Left lung (tissue), 10 donors: ENCODE results near the gene SDCBP2. TPM values are rescaled to one million over a fixed set of nuclear protein-coding genes. Genes with fewer than 3 reads are reported as not detected.
A peak's percentile ranks its signal among the peaks of the same experiment; 100 is the strongest.

Experiments
- ATAC-seq: fragments of 200-7000 bp; cut with Tn5 transposase; one replicate; pipeline ENCODE4 v1.9.1; 2020; ENCODE audit warnings: moderate library complexity
- DNase-seq, 4 donors: peaks; one replicate each; pipeline ENCODE4 v3.0.0-alpha.2; 2013 to 2020
- H3K27ac ChIP-seq, 2 donors: fragments of 200-600 bp; sonication (generic) in 1 of 2; one replicate each; pipeline versions ENCODE4 v1.5.0 to v1.8.0; 2020 to 2021
- H3K27me3 ChIP-seq, 2 donors: fragments of 200-600 bp; sonication (generic) in 1 of 2; one replicate each; pipeline versions ENCODE4 v1.5.0 to v1.8.0; 2020 to 2021
- H3K36me3 ChIP-seq, 2 donors: fragments of 200-600 bp; sonication (generic) in 1 of 2; one replicate each; pipeline versions ENCODE4 v1.5.0 to v1.8.0; 2020 to 2021
- H3K4me1 ChIP-seq, 2 donors: fragments of 200-600 bp; one replicate each; pipeline ENCODE4 v1.8.0; 2021
- H3K4me3 ChIP-seq, 2 donors: fragments of 200-600 bp; sonication (generic) in 1 of 2; one replicate each; pipeline versions ENCODE4 v1.5.0 to v1.8.0; 2020 to 2021; ENCODE audit warnings: mild to moderate bottlenecking in 1 of 2
- H3K9me3 ChIP-seq, 2 donors: fragments of 200-600 bp; sonication (generic) in 1 of 2; one replicate each; pipeline versions ENCODE4 v1.5.0 to v1.8.0; 2020 to 2021
- CTCF ChIP-seq, 2 donors: fragments of 200-600 bp; sonication (generic) in 1 of 2; IDR thresholded peaks; one replicate each; pipeline versions ENCODE4 v1.5.0 to v1.8.0; 2021; ENCODE audit warnings: antibody characterized with exemption in 2 of 2
- intact Hi-C, 2 donors: fragments of 100-400 bp; cut with DNase I; formaldehyde crosslinking; loops; one replicate each; pipeline versions ENCODE4 v1.11.2 to v1.14.2; 2022
- polyA plus RNA-seq, 6 donors: library from polyadenylated mRNA; unstranded; fragments of 120-200 nt; gene quantifications; one replicate each; pipeline ENCODE4 v1.2.1, GENCODE V29; 2013; ENCODE audit not compliant: insufficient read length in 6 of 6
- total RNA-seq, 2 donors: library from RNA; stranded (reverse); fragmentation: NEBNext Ultra II Directional; extraction: Animal tissue kit (Norgen Biotek cat#: 25700); gene quantifications; one replicate each; pipeline ENCODE4 v1.2.1, GENCODE V29; 2021
- donor health status: DM: no; HTN: yes; CAD: no.
- donor health status: DM: no; HTN: no; CAD: no.

Gene SDCBP2
- total and polyA plus RNA-seq, 8 donors, result 1.8 to 21.5 (median 3.1) TPM

GRCh38 chr20:1299522-1299921, 29.4 kb downstream of the SDCBP2 start:
- Histone ChIP-seq H3K4me3 (no peak overlapping the region), H3K27me3 (no peaks in the 10 kb centered on the region), H3K9me3 (no peaks in the 10 kb centered on the region), H3K36me3 (peaks cover 0 to 3% of the 10 kb centered on the region in 2 donors), H3K4me1 (peaks cover 0 to 3% of the 10 kb centered on the region in 2 donors), H3K27ac (peak overlapping the region in 1 of 2 donors; percentile 13)
- DNase-seq, result no peak
- ATAC-seq, result peak; percentile 23
- peak in 1 of 2 donors; percentile 21 for TF ChIP-seq CTCF (IDR thresholded peaks at IDR 0.05)
- intact Hi-C loops, result no loop called here

GRCh38 chr20:1298888-1299511, 29.9 kb downstream of the SDCBP2 start:
- no peak for TF ChIP-seq CTCF (IDR thresholded peaks at IDR 0.05)
- DNase-seq, result peak in 1 of 4 donors; percentile 43
- no peaks in the 10 kb centered on the region for H3K9me3 ChIP-seq
- no peaks in the 10 kb centered on the region for H3K27me3 ChIP-seq
- H3K27ac ChIP-seq, result peak overlapping the region in 1 of 2 donors; percentile 13
- intact Hi-C loops, result no loop called here
- H3K36me3 ChIP-seq, result peaks cover 0 to 3% of the 10 kb centered on the region in 2 donors
- H3K4me1 ChIP-seq, result peaks cover 0 to 3% of the 10 kb centered on the region in 2 donors
- ATAC-seq, result peak; percentile 70
- H3K4me3 ChIP-seq, result no peak overlapping the region

- ATAC-seq, result no peak
- TF ChIP-seq CTCF (IDR thresholded peaks at IDR 0.05), result no peak
Observed at GRCh38 chr20:1298166-1298565, 30.8 kb downstream of the SDCBP2 start.

GRCh38 chr20:1297486-1297885, 31.5 kb downstream of the SDCBP2 start:
- no peak overlapping the region for H3K27ac ChIP-seq
- H3K4me3 ChIP-seq, result no peak overlapping the region
- peaks cover 0 to 3% of the 10 kb centered on the region in 2 donors for H3K36me3 ChIP-seq
- DNase-seq (no peak), ATAC-seq (no peak)
- H3K27me3 ChIP-seq, result no peaks in the 10 kb centered on the region
- TF ChIP-seq CTCF (IDR thresholded peaks at IDR 0.05), result no peak
- intact Hi-C loops, result no loop called here
- H3K4me1 ChIP-seq, result peaks cover 0 to 3% of the 10 kb centered on the region in 2 donors
- no peaks in the 10 kb centered on the region for H3K9me3 ChIP-seq

More at GRCh38 chr20:1298166-1298565, 30.8 kb downstream of the SDCBP2 start:
- Histone ChIP-seq H3K4me1 (peaks cover 0 to 3% of the 10 kb centered on the region in 2 donors), H3K4me3 (no peak overlapping the region), H3K27me3 (no peaks in the 10 kb centered on the region), H3K27ac (no peak overlapping the region), H3K9me3 (no peaks in the 10 kb centered on the region), H3K36me3 (peaks cover 0 to 3% of the 10 kb centered on the region in 2 donors)
- intact Hi-C loops, result no loop called here
- DNase-seq, result no peak

GRCh38 chr20:1296922-1297321, 32.0 kb downstream of the SDCBP2 start:
- DNase-seq (no peak), ATAC-seq (no peak)
- intact Hi-C loops, result no loop called here
- H3K4me1 ChIP-seq, result peaks cover 0 to 3% of the 10 kb centered on the region in 2 donors
- H3K36me3 ChIP-seq, result peaks cover 0 to 3% of the 10 kb centered on the region in 2 donors
- no peak for TF ChIP-seq CTCF (IDR thresholded peaks at IDR 0.05)
- H3K27me3 ChIP-seq, result no peaks in the 10 kb centered on the region
- no peak overlapping the region for H3K4me3 ChIP-seq
- H3K9me3 ChIP-seq, result no peaks in the 10 kb centered on the region
- no peak overlapping the region for H3K27ac ChIP-seq
